Measurements from ENCODE around the gene CDHR2.

- TF ChIP-seq CTCF (IDR thresholded peaks at IDR 0.05), result no peak
- no peak for TF ChIP-seq POLR2A (IDR thresholded peaks at IDR 0.05)
These were observed 4.3 kb downstream of the CDHR2 start for GRCh38 chr5:176553260-176554085.

Measured in testis (tissue), 2 donors.